Skeletal muscle tissue (tissue), 4 donors: ENCODE data around the gene CSNK2B. TPM values are rescaled to one million over a fixed set of nuclear protein-coding genes. Genes with fewer than 3 reads are reported as not detected.

ENCODE experiments used
- H3K27ac ChIP-seq: one replicate; pipeline ENCODE4 v1.7.0; 2013; ENCODE audit warnings: mild to moderate bottlenecking, low read depth, low read length, inconsistent platforms
- H3K27me3 ChIP-seq, 3 donors: one replicate each; pipeline ENCODE4 v1.7.0; 2013; ENCODE audit warnings: low read length in 3 of 3; ENCODE audit not compliant: control insufficient read depth in 3 of 3, insufficient read depth in 3 of 3
- H3K36me3 ChIP-seq, 3 donors: one replicate each; pipeline ENCODE4 v1.7.0; 2013; ENCODE audit warnings: low read length in 3 of 3; ENCODE audit not compliant: control insufficient read depth in 3 of 3, insufficient read depth in 3 of 3
- H3K4me1 ChIP-seq, 3 donors: one replicate each; pipeline ENCODE4 v1.7.0; 2013; ENCODE audit warnings: low read length in 3 of 3, mild to moderate bottlenecking in 3 of 3; ENCODE audit not compliant: control insufficient read depth in 3 of 3, insufficient read depth in 3 of 3
- H3K4me3 ChIP-seq, 3 donors: one replicate each; pipeline ENCODE4 v1.7.0; 2013; ENCODE audit warnings: low read length in 3 of 3
- H3K9ac ChIP-seq, 3 donors: one replicate each; pipeline ENCODE4 v1.7.0; 2013; ENCODE audit warnings: low read length in 3 of 3, mild to moderate bottlenecking in 3 of 3, moderate library complexity in 2 of 3, low read depth in 1 of 3
- H3K9me3 ChIP-seq, 3 donors: one replicate each; pipeline ENCODE4 v1.7.0; 2013; ENCODE audit warnings: low read length in 3 of 3; ENCODE audit not compliant: control insufficient read depth in 3 of 3
- total RNA-seq: library from RNA; depleted of rRNA; stranded (reverse); fragments of >200 nt; gene quantifications from one replicate; pipeline ENCODE4 v1.2.3, GENCODE V29; 2014
- donor health status: Osteomylitis.

The CSNK2B gene
- total RNA-seq, 1 donor from 2014 or later: 68.4 TPM

DNA sequence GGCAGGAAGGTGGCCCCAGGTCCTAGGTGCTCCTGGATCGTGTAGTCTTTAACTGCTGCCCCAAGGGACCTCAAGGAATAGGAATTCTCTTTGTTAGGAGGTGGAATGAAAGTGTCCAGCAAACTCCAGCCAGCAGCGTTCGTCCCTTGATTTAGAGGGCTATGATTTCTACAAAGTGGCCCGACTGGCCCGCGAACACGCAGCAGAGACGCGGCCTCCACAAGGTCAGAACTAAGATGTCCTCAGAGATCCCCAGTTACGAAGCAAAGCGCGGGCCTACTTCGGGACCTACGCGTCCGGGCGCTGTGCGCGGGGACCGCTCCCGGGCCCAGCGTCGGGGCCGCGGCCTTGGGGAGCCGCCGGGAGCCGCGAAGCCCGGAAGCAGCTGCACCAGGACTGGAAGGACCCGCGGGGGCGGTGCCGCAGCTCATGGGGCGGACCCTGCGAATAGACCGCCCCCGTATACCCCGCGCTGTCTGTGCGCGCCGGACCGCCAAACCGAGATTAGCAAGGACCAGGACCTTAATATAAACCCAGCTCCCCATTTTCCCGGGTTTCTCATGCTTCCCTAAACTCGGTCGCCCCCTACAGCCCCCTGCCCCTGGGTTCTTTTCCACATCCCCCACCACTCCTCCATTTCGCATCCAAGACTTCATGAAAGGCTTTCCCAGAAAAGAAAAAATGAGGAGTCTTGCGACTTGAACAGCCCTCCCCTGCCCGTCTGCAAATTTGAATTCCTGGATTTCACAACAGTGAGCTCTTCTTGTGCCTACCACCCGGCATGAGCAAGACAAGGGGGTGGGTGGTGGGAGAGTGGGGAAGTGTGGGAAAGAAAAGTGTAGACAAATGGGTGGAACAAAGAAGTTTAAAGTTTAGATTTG, 5.3 kb upstream of the CSNK2B start, which contains the start of gene C6orf47:
Gene C6orf47 (minus strand): TSS at position 398 of the 881 bp plus-strand sequence. CDS start 831 bp downstream, outside the sequence.
- H3K4me3 ChIP-seq: peak within 1 kb of the TSS; percentile 83 to 96 (median 96)
- H3K27me3 ChIP-seq: no peaks in the 10 kb centered on the region
- H3K27ac ChIP-seq: peak within 1 kb of the TSS; percentile 83
- H3K36me3 ChIP-seq: peaks cover 20 to 37% (median 30%) of the 10 kb centered on the region in 3 donors
- H3K9ac ChIP-seq: peak within 1 kb of the TSS; percentile 94 to 100 (median 97)
- H3K9me3 ChIP-seq: no peaks in the 10 kb centered on the region
- peaks cover 47 to 65% (median 61%) of the 10 kb centered on the region in 3 donors for H3K4me1 ChIP-seq

DNA sequence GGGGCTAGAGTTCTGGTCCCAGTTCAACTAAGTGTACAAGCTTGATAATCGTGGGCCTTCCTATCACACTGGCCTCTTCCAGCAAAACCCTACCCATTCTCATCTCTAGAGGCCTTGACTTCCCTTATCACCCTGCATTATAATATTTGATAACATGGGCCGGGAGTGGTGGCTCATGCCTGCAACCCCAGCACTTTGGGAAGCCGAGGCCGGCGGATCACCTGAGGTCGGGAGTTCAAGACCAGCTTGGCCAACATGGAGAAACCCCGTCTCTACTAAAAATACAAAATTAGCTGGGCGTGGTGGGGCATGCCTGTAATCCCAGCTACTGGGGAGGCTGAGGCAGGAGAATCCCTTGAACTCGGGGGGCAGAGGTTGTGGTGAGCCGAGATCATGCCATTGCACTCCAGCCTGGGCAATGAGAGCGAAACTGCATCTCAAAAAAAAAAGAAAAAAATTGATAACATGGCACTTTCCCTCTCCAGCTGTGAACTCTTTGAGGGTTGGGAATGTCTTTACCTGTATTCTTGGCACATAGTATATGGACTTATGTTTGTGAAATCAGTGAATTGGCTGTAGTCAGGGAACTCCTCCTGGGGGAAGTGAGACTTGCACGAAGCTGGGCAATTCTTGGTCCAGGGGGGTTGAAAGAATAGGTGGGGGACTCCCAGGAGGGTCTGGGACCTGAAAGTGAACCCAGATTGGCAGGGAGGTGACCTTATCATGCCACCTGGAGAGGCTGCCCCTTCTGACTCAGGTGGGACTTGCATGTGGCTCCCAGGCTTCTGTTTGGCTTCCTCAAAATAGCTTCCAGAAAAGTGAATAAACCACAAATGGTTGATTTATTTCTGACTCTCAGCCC, 4.4 kb upstream of the CSNK2B start:
- peak overlapping the region; percentile 83 for H3K27ac ChIP-seq
- H3K9ac ChIP-seq: peak overlapping the region; percentile 94 to 100 (median 97)
- H3K27me3 ChIP-seq: no peaks in the 10 kb centered on the region
- H3K4me1 ChIP-seq: peaks cover 51 to 68% (median 64%) of the 10 kb centered on the region in 3 donors
- H3K9me3 ChIP-seq: no peaks in the 10 kb centered on the region
- peaks cover 14 to 30% (median 25%) of the 10 kb centered on the region in 3 donors for H3K36me3 ChIP-seq
- H3K4me3 ChIP-seq: peak overlapping the region in 2 of 3 donors; percentile 83 to 96

- Histone ChIP-seq H3K4me1 (peaks cover 56 to 73% (median 68%) of the 10 kb centered on the region in 3 donors), H3K9ac (no peak overlapping the region), H3K4me3 (no peak overlapping the region), H3K9me3 (no peaks in the 10 kb centered on the region), H3K27ac (no peak overlapping the region), H3K27me3 (no peaks in the 10 kb centered on the region), H3K36me3 (peaks cover 18 to 31% (median 25%) of the 10 kb centered on the region in 3 donors)
Measured at GRCh38 chr6:31662124-31662723, 3.7 kb upstream of the CSNK2B start.

DNA sequence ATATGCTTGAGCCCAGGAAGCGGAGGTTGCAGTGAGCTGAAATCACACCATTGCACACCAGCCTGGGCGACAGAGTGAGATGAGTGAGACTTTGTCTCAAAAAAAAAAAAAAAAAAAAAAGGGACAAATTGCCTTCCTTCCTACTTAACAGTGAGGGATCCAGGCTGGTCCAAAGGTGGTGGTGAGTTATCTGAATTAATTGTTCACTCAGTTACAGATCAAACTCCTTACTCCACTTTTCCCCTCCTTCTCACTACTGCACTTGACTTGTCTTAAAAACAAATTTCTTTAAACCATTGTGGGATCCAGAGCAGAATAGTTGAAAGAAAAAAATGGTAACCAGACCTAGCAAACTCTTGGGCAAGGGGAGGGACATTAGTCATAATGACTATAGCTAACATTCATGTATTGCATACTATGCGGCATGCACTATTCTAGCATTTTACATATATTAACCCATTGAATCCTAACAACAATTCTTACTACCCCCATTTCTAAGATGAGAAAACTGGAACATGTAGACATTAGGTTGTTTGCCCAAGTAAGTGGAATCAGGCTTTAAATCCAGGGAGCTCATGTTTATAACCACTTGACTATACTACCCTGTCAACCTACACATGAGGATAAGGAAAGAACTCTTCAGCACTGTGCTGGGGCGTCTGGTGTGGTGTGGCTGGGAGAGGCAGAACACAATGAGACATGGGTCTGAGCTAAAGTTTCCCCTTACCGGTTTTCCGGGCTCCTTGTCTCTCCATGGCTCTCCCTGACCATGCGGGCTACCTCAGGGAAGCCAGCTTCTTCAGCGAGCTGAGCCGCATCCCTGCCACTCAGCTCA, 2.5 kb upstream of the CSNK2B start:
- H3K4me3 ChIP-seq: peak overlapping the region; percentile 90 to 98 (median 97)
- H3K4me1 ChIP-seq: peaks cover 52 to 73% (median 63%) of the 10 kb centered on the region in 3 donors
- peak overlapping the region; percentile 88 to 98 (median 97) for H3K9ac ChIP-seq
- peak overlapping the region; percentile 95 for H3K27ac ChIP-seq
- H3K27me3 ChIP-seq: no peaks in the 10 kb centered on the region
- peaks cover 23 to 34% (median 30%) of the 10 kb centered on the region in 3 donors for H3K36me3 ChIP-seq
- no peaks in the 10 kb centered on the region for H3K9me3 ChIP-seq

DNA sequence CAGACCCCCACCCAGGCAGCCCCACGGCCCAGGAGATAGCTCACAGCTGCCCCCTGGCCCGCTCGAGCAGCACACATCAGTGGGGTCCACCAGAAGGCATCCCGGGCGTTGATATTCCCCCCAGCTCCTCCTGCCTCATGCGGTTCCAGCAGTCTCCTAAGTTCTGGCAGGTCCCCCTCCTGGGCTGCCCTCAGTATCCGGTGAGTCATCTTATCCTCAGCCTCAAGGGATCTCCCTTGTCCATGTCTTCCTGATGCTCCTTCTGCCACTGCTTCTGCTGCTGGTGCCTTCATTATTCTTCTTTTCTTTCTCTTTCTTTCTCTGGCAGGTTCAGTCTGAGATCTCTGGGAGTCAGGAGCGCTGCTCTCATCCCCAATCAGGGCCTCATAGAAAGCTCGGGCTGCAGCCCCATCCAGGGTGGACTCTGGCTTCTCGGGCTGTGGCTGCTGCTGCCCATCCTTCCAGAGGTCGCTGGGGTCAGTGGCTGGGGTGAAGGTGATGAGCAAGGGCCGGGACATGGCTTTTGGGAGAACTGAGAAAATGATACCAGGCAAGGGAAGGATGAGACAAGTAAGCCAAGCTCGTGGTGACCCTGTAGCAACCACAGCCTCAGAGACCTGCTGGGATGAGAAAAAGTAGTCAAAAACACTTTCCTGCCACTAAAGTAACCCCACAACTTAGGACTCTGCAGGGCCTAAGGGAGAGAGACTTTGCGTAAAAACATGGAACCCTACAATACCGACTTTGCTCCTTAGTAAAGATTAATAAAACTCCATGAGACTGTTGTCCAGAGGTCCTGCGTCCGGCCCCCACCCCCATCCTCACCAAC, 1.7 kb upstream of the CSNK2B start:
- Histone ChIP-seq H3K9me3 (no peaks in the 10 kb centered on the region), H3K27me3 (no peaks in the 10 kb centered on the region), H3K36me3 (peaks cover 32 to 42% (median 37%) of the 10 kb centered on the region in 3 donors), H3K9ac (peak overlapping the region; percentile 88 to 98 (median 97)), H3K4me3 (peak overlapping the region; percentile 90 to 98 (median 97)), H3K27ac (peak overlapping the region; percentile 95), H3K4me1 (peaks cover 44 to 71% (median 54%) of the 10 kb centered on the region in 3 donors)

- no peaks in the 10 kb centered on the region for H3K27me3 ChIP-seq
- H3K4me3 ChIP-seq: peak within 1 kb of the TSS; percentile 90 to 98 (median 97)
- no peaks in the 10 kb centered on the region for H3K9me3 ChIP-seq
- H3K36me3 ChIP-seq: peaks cover 39 to 50% (median 44%) of the 10 kb centered on the region in 3 donors
- H3K9ac ChIP-seq: peak within 1 kb of the TSS; percentile 97 to 98 (median 98)
- H3K27ac ChIP-seq: peak within 1 kb of the TSS; percentile 95
- H3K4me1 ChIP-seq: peaks cover 36 to 66% (median 47%) of the 10 kb centered on the region in 3 donors
Measured at GRCh38 chr6:31664790-31665500, 935 bp upstream of the CSNK2B start, which contains the start of gene GPANK1. TSS of gene GPANK1 (minus strand) at chr6:31664997. CDS start at chr6:31664478, 519 bp downstream.

DNA sequence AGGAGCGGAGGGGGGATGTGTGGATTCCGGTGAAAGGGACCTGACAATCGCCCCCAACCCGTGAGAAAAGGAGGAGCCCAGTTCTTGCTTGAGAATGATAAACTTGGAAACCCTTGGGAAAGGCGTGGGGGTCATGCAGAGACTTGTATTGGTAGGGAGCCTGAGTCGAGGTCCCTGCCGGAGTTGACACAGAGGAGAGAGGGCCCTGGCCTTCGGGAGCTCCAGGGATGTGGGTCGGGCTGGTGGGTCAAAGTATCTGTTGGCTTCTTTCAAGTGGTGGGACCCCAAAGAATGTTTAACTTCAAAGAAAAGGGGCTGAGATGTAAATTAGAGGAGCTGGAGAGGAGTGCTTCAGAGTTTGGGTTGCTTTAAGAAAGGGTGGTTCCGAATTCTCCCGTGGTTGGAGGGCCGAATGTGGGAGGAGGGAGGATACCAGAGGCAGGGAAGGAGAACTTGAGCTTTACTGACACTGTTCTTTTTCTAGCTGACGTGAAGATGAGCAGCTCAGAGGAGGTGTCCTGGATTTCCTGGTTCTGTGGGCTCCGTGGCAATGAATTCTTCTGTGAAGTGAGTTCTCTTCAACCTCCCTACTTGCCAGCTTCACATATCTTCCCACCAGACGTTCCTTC, 571 bp downstream of the CSNK2B start:
- peaks cover 28 to 54% (median 39%) of the 10 kb centered on the region in 3 donors for H3K4me1 ChIP-seq

More for the DNA sequence above, 571 bp downstream of the CSNK2B start:
- no peaks in the 10 kb centered on the region for H3K27me3 ChIP-seq
- peak overlapping the region; percentile 94 to 98 (median 95) for H3K4me3 ChIP-seq
- peak overlapping the region; percentile 95 for H3K27ac ChIP-seq
- peak overlapping the region; percentile 92 to 98 (median 96) for H3K9ac ChIP-seq
- H3K36me3 ChIP-seq: peaks cover 52 to 63% (median 57%) of the 10 kb centered on the region in 3 donors
- H3K9me3 ChIP-seq: no peaks in the 10 kb centered on the region
